ENCODE results near the gene MIDN.

MIDN gene

GRCh38 chr19:1234051-1234954, 14.1 kb upstream of the MIDN start:
- Histone ChIP-seq H3K9me3 (ENCODE audit: insufficient read depth, low read depth, low read length) (no peaks in the 10 kb centered on the region), H3K79me2 (ENCODE audit: insufficient read depth, low read length) (no peaks in the 10 kb centered on the region), H3K4me1 (ENCODE audit: insufficient read depth, low read length, poor library complexity, severe bottlenecking) (no peaks in the 10 kb centered on the region), H3F3A (ENCODE audit: low read depth) (peaks cover 8% of the 10 kb centered on the region; the same call in 1 of the 2 replicates), H3K27me3 (ENCODE audit: insufficient read depth, low read length, poor library complexity, severe bottlenecking) (no peaks in the 10 kb centered on the region), H3K9ac (ENCODE audit: low read depth, low read length, poor library complexity, severe bottlenecking) (no peak overlapping the region), H3K4me2 (ENCODE audit: low read depth, low read length, poor library complexity, severe bottlenecking) (no peak overlapping the region), H4K20me1 (ENCODE audit: insufficient read depth, low read length, poor library complexity, severe bottlenecking) (no peaks in the 10 kb centered on the region), H3K4me3 (ENCODE audit: low read length, poor library complexity, severe bottlenecking) (no peak overlapping the region), H3K9me2 (replicated peaks; ENCODE audit: low read depth, low read length) (no peaks in the 10 kb centered on the region), H2AFZ (ENCODE audit: low read length) (no peak overlapping the region), H3K36me3 (ENCODE audit: insufficient read depth, low read length) (no peaks in the 10 kb centered on the region)
- TF ChIP-seq EZH2phosphoT487 (IDR thresholded peaks at IDR 0.05; ENCODE audit: borderline replicate concordance) (no peak), CTCF (conservative IDR thresholded peaks at IDR 0.05; ENCODE audit: low read length) (no peak)

- Histone ChIP-seq H3K79me2 (ENCODE audit: insufficient read depth, low read length) (no peaks in the 10 kb centered on the region), H3K9me3 (ENCODE audit: insufficient read depth, low read depth, low read length) (no peaks in the 10 kb centered on the region), H4K20me1 (ENCODE audit: insufficient read depth, low read length, poor library complexity, severe bottlenecking) (no peaks in the 10 kb centered on the region), H3F3A (ENCODE audit: low read depth) (peaks cover 10% of the 10 kb centered on the region; the same call in 1 of the 2 replicates), H3K9ac (ENCODE audit: low read depth, low read length, poor library complexity, severe bottlenecking) (no peak overlapping the region), H3K4me2 (ENCODE audit: low read depth, low read length, poor library complexity, severe bottlenecking) (no peak overlapping the region), H3K4me1 (ENCODE audit: insufficient read depth, low read length, poor library complexity, severe bottlenecking) (no peaks in the 10 kb centered on the region), H3K27me3 (ENCODE audit: insufficient read depth, low read length, poor library complexity, severe bottlenecking) (no peaks in the 10 kb centered on the region), H3K36me3 (ENCODE audit: insufficient read depth, low read length) (no peaks in the 10 kb centered on the region), H2AFZ (ENCODE audit: low read length) (no peak overlapping the region), H3K9me2 (replicated peaks; ENCODE audit: low read depth, low read length) (no peaks in the 10 kb centered on the region), H3K4me3 (ENCODE audit: low read length, poor library complexity, severe bottlenecking) (no peak overlapping the region)
- TF ChIP-seq CTCF (conservative IDR thresholded peaks at IDR 0.05; ENCODE audit: low read length) (no peak), EZH2phosphoT487 (IDR thresholded peaks at IDR 0.05; ENCODE audit: borderline replicate concordance) (no peak)
Observed at GRCh38 chr19:1234955-1235380, 13.4 kb upstream of the MIDN start.

- Histone ChIP-seq H3K4me3 (ENCODE audit: low read length, poor library complexity, severe bottlenecking) (no peak overlapping the region), H3K36me3 (ENCODE audit: insufficient read depth, low read length) (no peaks in the 10 kb centered on the region), H3K9me2 (replicated peaks; ENCODE audit: low read depth, low read length) (no peaks in the 10 kb centered on the region), H2AFZ (ENCODE audit: low read length) (no peak overlapping the region), H3K9ac (ENCODE audit: low read depth, low read length, poor library complexity, severe bottlenecking) (no peak overlapping the region), H3F3A (ENCODE audit: low read depth) (peaks cover 10% of the 10 kb centered on the region; the same call in 1 of the 2 replicates), H3K4me2 (ENCODE audit: low read depth, low read length, poor library complexity, severe bottlenecking) (no peak overlapping the region), H3K79me2 (ENCODE audit: insufficient read depth, low read length) (no peaks in the 10 kb centered on the region), H4K20me1 (ENCODE audit: insufficient read depth, low read length, poor library complexity, severe bottlenecking) (no peaks in the 10 kb centered on the region), H3K9me3 (ENCODE audit: insufficient read depth, low read depth, low read length) (no peaks in the 10 kb centered on the region), H3K27me3 (ENCODE audit: insufficient read depth, low read length, poor library complexity, severe bottlenecking) (no peaks in the 10 kb centered on the region), H3K4me1 (ENCODE audit: insufficient read depth, low read length, poor library complexity, severe bottlenecking) (peaks cover under 1% of the 10 kb centered on the region)
- TF ChIP-seq EZH2phosphoT487 (IDR thresholded peaks at IDR 0.05; ENCODE audit: borderline replicate concordance): no peak
- no peak for TF ChIP-seq CTCF (conservative IDR thresholded peaks at IDR 0.05; ENCODE audit: low read length)
Observed at GRCh38 chr19:1235625-1236538, 12.5 kb upstream of the MIDN start.

Measured in Loucy (cell line).